ENCODE results near the gene GIT2.
"Not testable (repeated sequence)": the region's sequence is repeated elsewhere in the genome, so short reads cannot be mapped to it uniquely, and the experiment has no call there.

Gene GIT2

DNA sequence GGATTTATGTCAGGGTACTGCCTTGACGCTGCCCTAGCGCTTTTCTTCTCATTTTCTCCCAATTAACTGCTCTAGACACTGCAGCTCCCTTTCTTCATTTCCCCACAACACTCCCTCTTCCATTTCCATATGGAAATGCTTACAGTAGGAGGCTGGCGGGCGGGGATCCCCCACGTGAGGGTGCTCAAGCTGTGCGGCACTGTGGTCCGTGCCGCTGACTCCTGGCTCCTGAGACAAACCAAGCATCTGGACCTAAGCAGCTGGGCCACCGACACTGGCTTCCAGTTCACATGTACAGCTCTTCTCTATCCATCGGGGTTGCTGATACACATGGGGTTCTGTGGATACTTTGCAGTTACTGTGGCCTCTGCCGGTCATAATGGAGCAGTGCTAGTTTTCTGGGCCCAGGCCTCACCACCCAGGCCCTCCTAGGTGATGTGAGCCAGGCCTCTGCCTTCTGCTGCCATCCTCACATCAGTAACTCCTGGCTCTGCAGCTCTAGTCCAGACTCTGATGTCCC, 75.8 kb downstream of the GIT2 start:
- no peak for TF ChIP-seq POLR2A (IDR thresholded peaks at IDR 0.05; ENCODE audit: low read length)
- no peak for TF ChIP-seq GATA1 (IDR thresholded peaks at IDR 0.05; ENCODE audit: low read depth, low read length)
- no peak for DNase-seq

DNA sequence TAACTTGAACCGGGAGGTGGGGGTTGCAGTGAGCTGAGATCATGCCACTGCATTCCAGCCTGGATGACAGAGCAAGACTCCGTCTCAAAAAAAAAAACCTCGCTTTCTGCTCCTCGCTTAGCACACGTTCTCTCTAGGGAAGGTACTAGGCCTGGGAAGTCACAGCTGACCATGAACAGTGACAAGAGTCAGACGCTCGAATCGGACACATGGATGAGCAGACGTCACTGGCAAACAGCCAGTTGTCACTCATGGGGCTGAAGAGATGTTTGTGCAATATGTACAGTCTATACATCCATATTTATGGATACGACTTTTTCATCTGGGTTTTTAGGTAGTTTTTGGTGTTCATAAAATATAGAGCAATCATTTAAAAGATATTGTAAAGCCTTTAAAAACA, 76.7 kb downstream of the GIT2 start:
- TF ChIP-seq POLR2A (IDR thresholded peaks at IDR 0.05; ENCODE audit: low read length) (no peak), GATA1 (IDR thresholded peaks at IDR 0.05; ENCODE audit: low read depth, low read length) (no peak)
- no peak for DNase-seq

- TF ChIP-seq GATA1 (IDR thresholded peaks at IDR 0.05; ENCODE audit: low read depth, low read length) (no peak), POLR2A (IDR thresholded peaks at IDR 0.05; ENCODE audit: low read length) (no peak)
- DNase-seq, result no peak
Observed at GRCh38 chr12:109916045-109916444, 80.1 kb downstream of the GIT2 start.

DNA sequence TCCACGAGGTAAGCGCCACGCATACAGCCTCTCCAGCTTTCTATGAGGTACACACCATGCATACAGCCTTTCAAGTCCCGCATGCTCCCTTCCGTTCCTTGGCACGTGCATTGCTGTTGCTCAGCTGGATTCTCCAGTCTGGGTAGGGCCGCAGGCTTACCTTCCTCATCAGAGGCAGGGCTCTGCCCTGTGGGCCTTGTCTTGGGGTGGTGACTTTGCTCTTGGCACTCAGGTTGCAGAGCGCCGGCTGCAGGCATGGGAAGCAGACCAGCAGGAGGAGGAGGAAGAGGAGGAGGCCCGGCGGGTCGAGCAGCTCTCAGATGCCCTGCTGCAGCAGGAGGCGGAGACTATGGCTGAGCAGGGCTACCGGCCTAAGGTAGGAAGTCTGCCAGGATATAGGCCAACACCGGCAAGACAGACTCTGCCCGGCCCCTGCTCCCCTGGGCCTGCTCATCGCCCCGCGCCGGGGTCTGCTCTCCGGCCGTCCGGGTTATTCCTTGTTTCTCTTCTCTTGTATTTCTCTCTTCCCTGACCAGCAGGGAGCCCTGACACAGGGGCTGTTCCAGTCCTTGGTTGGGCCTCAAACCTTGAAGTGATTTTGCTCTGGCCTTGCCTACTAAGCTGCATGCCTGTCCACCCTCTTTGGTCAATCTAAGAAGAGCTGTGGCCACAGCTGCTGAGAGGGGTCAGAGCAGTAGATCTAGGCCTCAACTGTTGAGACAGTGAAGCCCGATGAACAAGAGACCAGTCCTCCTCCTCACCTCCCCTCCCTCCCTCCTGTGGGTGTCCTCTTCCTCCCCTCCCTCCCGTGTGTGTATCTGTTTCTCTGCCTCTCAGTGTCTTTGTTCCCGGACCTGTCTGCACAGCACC, 80.8 kb downstream of the GIT2 start:
- DNase-seq, result no peak
- no peak for TF ChIP-seq POLR2A (IDR thresholded peaks at IDR 0.05; ENCODE audit: low read length)
- TF ChIP-seq GATA1 (IDR thresholded peaks at IDR 0.05; ENCODE audit: low read depth, low read length), result no peak

DNA sequence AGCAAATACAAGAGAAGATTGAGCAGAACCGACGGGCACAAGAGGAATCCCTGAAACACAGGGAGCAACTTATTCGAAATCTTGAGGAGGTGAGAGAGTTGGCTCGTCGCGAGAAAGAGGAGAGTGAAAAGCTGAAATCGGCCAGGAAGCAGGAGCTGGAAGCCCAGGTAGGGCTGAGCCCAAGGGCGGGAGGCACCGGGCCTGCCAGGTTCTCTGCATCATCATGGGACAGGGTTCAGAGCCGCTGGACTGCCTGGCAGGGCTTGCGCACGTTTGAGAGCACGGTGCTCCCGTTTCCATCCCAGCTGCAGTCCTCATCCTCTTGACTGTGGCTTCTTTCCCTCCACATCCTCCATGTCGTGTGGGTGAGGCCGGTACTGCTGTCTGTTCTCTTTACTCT, 81.7 kb downstream of the GIT2 start:
- DNase-seq, result no peak
- TF ChIP-seq POLR2A (IDR thresholded peaks at IDR 0.05; ENCODE audit: low read length) (no peak), GATA1 (IDR thresholded peaks at IDR 0.05; ENCODE audit: low read depth, low read length) (no peak)

- no peak for TF ChIP-seq GATA1 (IDR thresholded peaks at IDR 0.05; ENCODE audit: low read depth, low read length)
- no peak for TF ChIP-seq POLR2A (IDR thresholded peaks at IDR 0.05; ENCODE audit: low read length)
- no peak for DNase-seq
Observed at GRCh38 chr12:109912855-109913321, 83.3 kb downstream of the GIT2 start.

DNA sequence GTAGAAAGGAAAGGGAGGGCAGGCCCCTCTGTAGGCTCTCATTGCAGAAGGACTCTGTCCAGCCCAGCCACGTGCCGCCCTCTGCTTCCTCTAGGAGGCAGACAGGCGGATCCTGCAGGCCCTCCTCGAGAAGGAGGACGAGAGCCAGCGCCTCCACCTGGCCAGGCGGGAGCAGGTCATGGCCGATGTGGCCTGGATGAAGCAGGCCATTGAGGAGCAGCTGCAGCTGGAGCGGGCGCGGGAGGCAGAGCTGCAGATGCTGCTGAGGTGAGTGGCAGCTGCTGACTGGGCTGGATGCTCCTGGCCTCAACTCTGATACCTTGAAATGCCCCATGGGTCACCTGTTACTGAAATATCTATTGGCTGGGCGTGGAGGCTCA, 85.2 kb downstream of the GIT2 start:
- peak; percentile 61 to 73 for DNase-seq
- TF ChIP-seq GATA1 (IDR thresholded peaks at IDR 0.05; ENCODE audit: low read depth, low read length) (no peak), POLR2A (IDR thresholded peaks at IDR 0.05; ENCODE audit: low read length) (no peak)

DNA sequence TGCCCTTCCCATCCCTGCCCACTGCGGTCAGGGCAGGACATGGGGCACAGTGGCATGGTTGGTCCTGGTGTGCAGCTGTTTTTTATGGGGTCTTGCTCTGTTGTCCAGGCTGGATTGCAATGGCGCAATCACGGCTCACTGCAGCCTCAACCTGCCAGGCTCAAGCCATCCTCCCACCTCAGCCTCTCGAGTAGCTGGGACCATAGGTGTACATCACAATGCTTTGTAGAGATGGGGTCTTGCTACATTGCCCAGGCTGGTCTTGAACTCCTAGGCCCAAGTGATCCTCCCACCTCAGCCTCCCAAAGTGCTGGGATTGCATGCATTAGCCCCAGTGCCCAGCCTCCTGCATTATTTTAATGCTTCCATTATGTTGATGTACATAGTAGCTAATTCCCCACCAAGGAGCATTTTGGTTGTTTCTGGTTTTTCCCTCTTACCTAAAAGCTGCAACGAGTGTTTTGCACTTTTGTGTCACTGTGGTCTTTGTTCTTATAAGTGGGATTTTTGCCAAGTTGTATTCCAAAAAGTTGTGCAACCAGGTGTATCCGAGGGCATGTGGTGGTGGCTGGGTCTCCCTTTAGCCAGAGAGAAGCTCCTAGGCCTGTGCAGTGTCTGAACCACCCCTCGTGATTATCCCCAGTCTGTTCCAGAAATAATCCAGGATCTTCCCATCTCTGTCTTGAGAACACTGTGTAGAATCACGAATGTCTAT, 85.8 kb downstream of the GIT2 start:
- no peak for TF ChIP-seq POLR2A (IDR thresholded peaks at IDR 0.05; ENCODE audit: low read length)
- DNase-seq, result no peak

GRCh38 chr12:109905301-109905700, 90.9 kb downstream of the GIT2 start:
- no peak for DNase-seq

GRCh38 chr12:109902891-109903418, 93.2 kb downstream of the GIT2 start:
- TF ChIP-seq POLR2A (IDR thresholded peaks at IDR 0.05; ENCODE audit: low read length) (no peak), GATA1 (IDR thresholded peaks at IDR 0.05; ENCODE audit: low read depth, low read length) (no peak)
- no peak for DNase-seq

More at GRCh38 chr12:109905301-109905700, 90.9 kb downstream of the GIT2 start:
- TF ChIP-seq GATA1 (IDR thresholded peaks at IDR 0.05; ENCODE audit: low read depth, low read length) (no peak), POLR2A (IDR thresholded peaks at IDR 0.05; ENCODE audit: low read length) (no peak)

DNA sequence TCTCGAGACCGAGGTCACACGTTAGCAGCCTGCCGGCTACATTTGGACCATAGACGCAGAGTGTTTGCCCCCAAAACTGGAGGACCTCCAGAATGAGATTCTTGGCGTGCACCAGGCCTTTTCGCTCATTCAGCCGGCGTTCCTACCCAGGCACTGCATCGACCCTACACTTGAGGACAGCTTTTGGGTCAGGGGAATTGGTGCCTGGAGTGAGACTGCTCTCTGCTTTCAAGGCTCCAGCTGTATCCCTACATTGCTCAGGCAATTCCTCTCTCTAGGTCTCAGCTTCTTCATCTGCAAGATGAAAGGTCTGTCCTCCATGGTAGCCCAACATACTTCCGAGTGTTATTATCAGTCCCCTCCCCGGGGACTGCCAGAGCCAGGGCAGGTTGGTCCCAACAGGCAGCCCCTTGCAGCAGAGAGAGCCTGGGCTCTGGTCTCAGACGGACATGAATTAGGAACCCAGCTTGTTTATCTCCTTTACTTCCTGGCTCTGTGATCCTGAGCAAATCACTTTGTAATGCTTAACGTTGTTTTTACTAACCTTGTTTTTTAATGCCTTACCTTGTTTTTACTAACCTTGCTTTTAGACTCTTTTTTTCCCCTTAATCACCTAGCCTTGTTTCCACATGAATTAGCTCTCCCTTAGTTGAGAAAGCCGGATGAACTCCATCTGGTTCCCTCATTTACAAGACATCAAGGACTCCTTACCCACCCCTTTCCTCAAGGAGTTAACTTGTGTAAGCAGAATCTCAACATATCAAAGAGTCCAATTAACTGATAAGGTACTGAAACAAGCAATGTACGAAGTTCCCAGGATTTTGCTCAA, 95.2 kb downstream of the GIT2 start:
- TF ChIP-seq POLR2A (IDR thresholded peaks at IDR 0.05; ENCODE audit: low read length), result no peak
- no peak for TF ChIP-seq GATA1 (IDR thresholded peaks at IDR 0.05; ENCODE audit: low read depth, low read length)
- peak; percentile 54 to 58 for DNase-seq

GRCh38 chr12:109899783-109900751, 96.1 kb downstream of the GIT2 start, which contains the start of gene TCHP:
Gene TCHP, plus strand, starts transcription at chr12:109900274. Its CDS starts 2,753 bp downstream, at chr12:109903027.
- TF ChIP-seq GATA1 (IDR thresholded peaks at IDR 0.05; ENCODE audit: low read depth, low read length), result no peak
- peak; percentile 61 for TF ChIP-seq POLR2A (IDR thresholded peaks at IDR 0.05; ENCODE audit: low read length)

GRCh38 chr12:109899345-109899744, 96.8 kb downstream of the GIT2 start:
- DNase-seq, result not testable (repeated sequence)

More at GRCh38 chr12:109899783-109900751, 96.1 kb downstream of the GIT2 start, which contains the start of gene TCHP:
- peak; percentile 91 for DNase-seq

All from erythroblast (primary cell).